Smooth muscle cell (in vitro differentiated cells): ENCODE results near the gene TTC38. TPM values are rescaled to one million over a fixed set of nuclear protein-coding genes. Genes with fewer than 3 reads are reported as not detected.

Experiments
- DNase-seq: peaks from one replicate; lab custom pipeline; 2025; ENCODE audit not compliant: unreplicated experiment; lab: John Stamatoyannopoulos, UW
- H2AFZ ChIP-seq: fragments of 200-600 bp; sonication (generic); 2 replicates; pipeline ENCODE4 v1.6.0; 2016; ENCODE audit warnings: antibody characterized with exemption, low read depth, mild to moderate bottlenecking
- H3F3A ChIP-seq: fragments of 200-600 bp; sonication (generic); 2 replicates; pipeline ENCODE4 v1.6.0; 2017; ENCODE audit warnings: antibody characterized with exemption, low read depth
- H3K27ac ChIP-seq: fragments of 200-600 bp; sonication (generic); 2 replicates; pipeline ENCODE4 v1.5.1; 2016; ENCODE audit warnings: low read depth, mild to moderate bottlenecking
- H3K27me3 ChIP-seq: fragments of 200-600 bp; sonication (generic); 2 replicates; pipeline ENCODE4 v1.6.1; 2016; ENCODE audit warnings: low read depth, mild to moderate bottlenecking
- H3K36me3 ChIP-seq: fragments of 200-600 bp; sonication (generic); 2 replicates; pipeline ENCODE4 v1.5.1; 2016; ENCODE audit warnings: low read depth
- H3K4me1 ChIP-seq: fragments of 200-600 bp; sonication (generic); 2 replicates; pipeline ENCODE4 v1.5.1; 2016; ENCODE audit warnings: low read depth
- H3K4me2 ChIP-seq: fragments of 200-600 bp; sonication (generic); 2 replicates; pipeline ENCODE4 v1.6.0; 2016; ENCODE audit warnings: mild to moderate bottlenecking
- H3K4me3 ChIP-seq: fragments of 200-600 bp; sonication (generic); 2 replicates; pipeline ENCODE4 v1.5.1; 2016; ENCODE audit warnings: mild to moderate bottlenecking
- H3K79me2 ChIP-seq: fragments of 200-600 bp; sonication (generic); 2 replicates; pipeline ENCODE4 v1.6.0; 2016; ENCODE audit warnings: low read depth, mild to moderate bottlenecking
- H3K9ac ChIP-seq: fragments of 200-600 bp; sonication (generic); 2 replicates; pipeline ENCODE4 v1.6.0; 2016; ENCODE audit warnings: low read depth
- H3K9me3 ChIP-seq: fragments of 200-600 bp; sonication (generic); replicated peaks from 2 replicates; pipeline ENCODE4 v1.5.1; 2016; ENCODE audit warnings: low read depth
- H4K20me1 ChIP-seq: fragments of 200-600 bp; sonication (generic); 2 replicates; pipeline ENCODE4 v1.6.0; 2016; ENCODE audit warnings: low read depth
- WGBS: methylation state at CpG from one replicate; pipeline ENCODE4 v1.1.7; 2016; ENCODE audit warnings: low lambda C conversion rate; 5-methylcytosine and 5-hydroxymethylcytosine counted together
- polyA plus RNA-seq: library from polyadenylated mRNA; unstranded; fragments of >200 nt; fragmentation: Nextera tagmentation; extraction: Ambion mirVana; gene quantifications from 2 replicates; pipeline ENCODE4 v1.2.1, GENCODE V29; 2016
- total RNA-seq: library from RNA; depleted of rRNA; stranded (reverse); fragments of >200 nt; gene quantifications from 2 replicates; pipeline ENCODE4 v1.2.3, GENCODE V29; 2014
- TF ChIP-seq, protein P1 (sequence below): fragments of 200-600 bp; sonication (generic); IDR thresholded peaks from 2 replicates; pipeline ENCODE4 v1.5.1; 2017; ENCODE audit warnings: borderline replicate concordance, mild to moderate bottlenecking, antibody characterized with exemption; ENCODE audit not compliant: insufficient read depth, poor library complexity, severe bottlenecking

Gene TTC38
- total and polyA plus RNA-seq, 2 experiments from 2014 or later, result 19.6 to 24.4 TPM

DNA sequence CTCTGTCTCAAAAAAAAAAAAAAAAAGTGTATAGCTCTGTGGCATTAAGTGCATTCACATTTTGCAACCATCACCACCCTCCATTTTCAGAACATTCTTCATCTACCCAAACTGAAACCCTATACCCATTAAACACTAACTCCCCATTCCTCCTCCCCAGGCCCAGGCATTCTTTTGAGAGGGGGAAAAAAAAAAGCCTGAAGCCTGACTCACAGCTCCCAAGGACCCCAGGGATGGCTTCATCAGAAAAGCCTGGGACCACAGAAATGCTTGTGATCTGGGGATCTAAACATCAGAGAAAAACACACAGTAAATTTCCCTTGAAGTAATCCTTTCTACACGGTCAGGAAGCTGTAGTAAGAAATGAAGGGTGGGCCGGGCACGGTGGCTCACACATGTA lies 18.2 kb downstream of the TTC38 start:
- 83% methylated on average over 3 of the region's 3 CpGs for WGBS
- no peaks in the 10 kb centered on the region for H3K4me1 ChIP-seq
- H3F3A ChIP-seq, result no peaks in the 10 kb centered on the region
- H3K27ac ChIP-seq, result no peak overlapping the region
- no peaks in the 10 kb centered on the region for H4K20me1 ChIP-seq
- no peaks in the 10 kb centered on the region for H3K36me3 ChIP-seq
- no peak overlapping the region for H3K9ac ChIP-seq
- DNase-seq, result no peak
- TF ChIP-seq, protein P1, sequence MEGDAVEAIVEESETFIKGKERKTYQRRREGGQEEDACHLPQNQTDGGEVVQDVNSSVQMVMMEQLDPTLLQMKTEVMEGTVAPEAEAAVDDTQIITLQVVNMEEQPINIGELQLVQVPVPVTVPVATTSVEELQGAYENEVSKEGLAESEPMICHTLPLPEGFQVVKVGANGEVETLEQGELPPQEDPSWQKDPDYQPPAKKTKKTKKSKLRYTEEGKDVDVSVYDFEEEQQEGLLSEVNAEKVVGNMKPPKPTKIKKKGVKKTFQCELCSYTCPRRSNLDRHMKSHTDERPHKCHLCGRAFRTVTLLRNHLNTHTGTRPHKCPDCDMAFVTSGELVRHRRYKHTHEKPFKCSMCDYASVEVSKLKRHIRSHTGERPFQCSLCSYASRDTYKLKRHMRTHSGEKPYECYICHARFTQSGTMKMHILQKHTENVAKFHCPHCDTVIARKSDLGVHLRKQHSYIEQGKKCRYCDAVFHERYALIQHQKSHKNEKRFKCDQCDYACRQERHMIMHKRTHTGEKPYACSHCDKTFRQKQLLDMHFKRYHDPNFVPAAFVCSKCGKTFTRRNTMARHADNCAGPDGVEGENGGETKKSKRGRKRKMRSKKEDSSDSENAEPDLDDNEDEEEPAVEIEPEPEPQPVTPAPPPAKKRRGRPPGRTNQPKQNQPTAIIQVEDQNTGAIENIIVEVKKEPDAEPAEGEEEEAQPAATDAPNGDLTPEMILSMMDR, result no peak
- no peak overlapping the region for H2AFZ ChIP-seq
- no peak overlapping the region for H3K4me2 ChIP-seq
- no peak overlapping the region for H3K4me3 ChIP-seq
- H3K79me2 ChIP-seq, result no peaks in the 10 kb centered on the region
- H3K27me3 ChIP-seq, result no peaks in the 10 kb centered on the region
- H3K9me3 ChIP-seq, result no peaks in the 10 kb centered on the region

DNA sequence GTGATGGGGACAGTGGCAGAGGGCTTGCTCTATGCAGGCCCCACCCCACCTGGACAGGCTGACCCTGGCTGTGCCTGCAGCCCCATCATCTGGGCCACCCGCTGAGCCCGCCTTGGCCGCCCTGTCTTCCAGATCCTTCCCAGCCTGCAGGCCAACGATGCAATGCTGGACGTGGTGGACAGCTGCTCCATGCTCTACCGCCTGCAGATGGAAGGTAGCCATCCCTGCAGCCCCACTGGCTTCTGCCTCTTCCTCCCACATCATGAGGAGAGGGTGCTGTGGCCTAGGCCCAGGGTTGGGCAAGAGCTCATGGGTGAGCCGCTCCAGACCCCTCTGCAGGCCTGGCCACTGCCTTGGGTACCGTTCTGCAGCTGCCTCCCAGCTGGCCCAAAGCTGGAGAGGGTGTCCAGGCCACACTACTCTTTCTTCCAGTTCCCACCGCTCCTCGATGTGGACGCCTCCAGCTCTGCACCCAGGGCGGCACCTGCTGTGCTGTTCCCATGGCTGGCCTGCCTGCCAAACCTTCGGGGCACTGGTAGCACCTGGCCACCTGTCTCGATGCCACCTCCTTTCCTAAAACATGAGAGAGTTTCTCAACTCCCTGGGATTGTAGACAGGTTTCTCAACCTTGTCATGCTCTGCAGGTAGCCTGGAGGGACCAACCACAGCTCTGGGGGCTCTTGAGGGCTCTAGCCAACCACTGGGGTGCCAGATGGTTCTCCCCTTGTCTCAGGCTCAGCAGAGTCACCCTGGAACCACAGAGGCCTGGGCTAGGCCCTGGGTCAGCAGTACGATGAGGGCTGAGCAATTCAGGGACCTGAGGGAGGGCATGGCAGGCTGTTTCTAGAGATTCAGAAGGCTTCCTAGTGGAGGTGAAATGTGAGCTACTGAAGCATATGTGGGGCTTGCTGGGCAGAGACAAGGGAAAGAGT lies 19.4 kb downstream of the TTC38 start:
- no peaks in the 10 kb centered on the region for H3K4me1 ChIP-seq
- no peak overlapping the region for H3K4me3 ChIP-seq
- no peaks in the 10 kb centered on the region for H3F3A ChIP-seq
- 96% methylated on average over 15 of the region's 15 CpGs for WGBS
- no peaks in the 10 kb centered on the region for H3K9me3 ChIP-seq
- no peak overlapping the region for H3K9ac ChIP-seq
- no peaks in the 10 kb centered on the region for H3K79me2 ChIP-seq
- H3K36me3 ChIP-seq, result no peaks in the 10 kb centered on the region
- no peaks in the 10 kb centered on the region for H3K27me3 ChIP-seq
- no peaks in the 10 kb centered on the region for H4K20me1 ChIP-seq
- H3K27ac ChIP-seq, result no peak overlapping the region
- H3K4me2 ChIP-seq, result no peak overlapping the region
- DNase-seq, result no peak
- H2AFZ ChIP-seq, result no peak overlapping the region
- TF ChIP-seq, protein P1, result no peak

DNA sequence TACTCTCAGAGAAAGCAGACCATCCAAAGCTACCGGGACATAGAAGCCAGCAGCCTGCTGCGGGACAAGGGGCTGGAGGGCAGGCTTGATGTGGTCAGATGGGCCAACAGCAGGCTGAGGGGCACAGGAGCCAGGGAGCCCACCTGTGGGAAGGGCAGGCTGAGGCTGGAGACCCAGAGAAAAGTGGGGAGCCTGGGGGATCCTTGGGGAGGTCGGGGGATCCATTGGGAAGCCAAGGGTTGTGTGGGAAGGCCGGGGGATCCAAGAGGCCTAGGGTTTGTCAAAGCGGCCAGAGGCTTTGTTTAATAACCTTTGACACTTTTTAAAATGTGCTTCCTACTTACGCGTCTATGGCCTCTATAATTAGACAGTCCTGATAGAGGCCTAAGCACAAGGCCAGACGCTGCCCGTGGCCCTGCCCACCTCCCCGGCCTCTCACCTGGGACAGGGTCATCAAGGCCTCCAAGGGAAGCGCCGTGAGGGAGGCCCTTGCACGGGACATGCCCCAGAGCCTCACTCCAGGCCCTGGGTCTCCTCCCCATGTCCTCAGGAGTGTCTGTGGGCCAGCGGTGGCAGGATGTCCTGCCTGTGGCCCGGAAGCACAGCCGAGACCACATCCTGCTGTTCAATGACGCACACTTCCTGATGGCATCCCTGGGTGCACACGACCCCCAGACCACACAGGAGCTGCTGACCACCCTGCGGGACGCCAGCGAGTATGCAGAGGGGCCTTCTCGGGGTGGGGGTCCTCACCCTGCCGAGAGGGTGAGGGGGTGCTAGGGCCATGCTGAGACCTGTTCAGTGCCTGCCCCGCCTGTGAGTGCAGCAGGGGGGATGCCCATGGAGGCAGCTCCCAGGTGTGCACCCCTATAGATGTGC lies 20.3 kb downstream of the TTC38 start:
- TF ChIP-seq, protein P1, result no peak
- Histone ChIP-seq H2AFZ (no peak overlapping the region), H3K79me2 (no peaks in the 10 kb centered on the region), H3K27ac (no peak overlapping the region), H3K36me3 (no peaks in the 10 kb centered on the region), H3K9ac (no peak overlapping the region), H3F3A (no peaks in the 10 kb centered on the region), H3K4me3 (no peak overlapping the region), H3K27me3 (no peaks in the 10 kb centered on the region), H4K20me1 (no peaks in the 10 kb centered on the region), H3K9me3 (no peaks in the 10 kb centered on the region), H3K4me1 (no peaks in the 10 kb centered on the region), H3K4me2 (no peak overlapping the region)
- 92% methylated on average over 23 of the region's 24 CpGs for WGBS
- no peak for DNase-seq
